ENCODE data around the gene ISL1.

DNA sequence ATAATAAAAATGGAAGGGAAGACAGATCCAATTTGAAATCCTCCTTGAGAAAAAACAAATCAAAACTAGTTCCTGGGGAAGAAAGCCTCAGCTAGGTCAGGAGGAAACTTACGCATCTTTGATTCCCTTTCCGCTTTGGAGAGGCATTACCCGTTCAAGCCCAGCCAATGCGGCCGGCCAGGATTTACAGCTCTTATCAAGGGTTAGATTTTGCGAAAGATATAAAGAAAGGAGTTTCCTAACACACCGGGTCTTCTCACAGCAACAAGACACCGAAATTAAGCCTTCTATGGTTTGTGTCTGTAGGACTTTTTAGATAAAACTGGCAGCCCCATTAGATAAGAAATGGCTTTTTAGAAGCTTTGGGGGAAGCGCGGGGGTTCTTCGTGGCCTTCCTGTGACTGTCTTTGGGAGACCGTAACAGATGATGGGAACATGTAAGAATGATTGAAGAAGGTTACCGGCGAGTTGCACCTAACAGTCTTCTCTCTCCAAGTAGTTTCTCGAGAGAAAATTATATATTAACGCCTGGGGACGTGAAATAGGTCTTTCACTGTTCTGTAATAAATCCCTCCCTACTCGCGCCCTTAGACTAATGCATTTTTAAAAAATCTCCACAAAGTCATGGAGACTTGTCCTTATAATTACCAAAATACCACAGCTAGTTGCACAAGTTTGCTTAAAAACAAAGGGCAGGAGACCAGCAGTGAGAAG is 1.3 kb upstream of the ISL1 start:
- TF ChIP-seq ZNF549 (CRISPR knock-in tag; IDR thresholded peaks at IDR 0.05) (no peak), TBP (CRISPR knock-in tag; IDR thresholded peaks at IDR 0.05) (no peak), POLR2AphosphoS5 (IDR thresholded peaks at IDR 0.05; ENCODE audit: low read depth, low read length) (no peak), TP53 (CRISPR knock-in tag; conservative IDR thresholded peaks at IDR 0.05) (no peak), ZNF530 (CRISPR knock-in tag; IDR thresholded peaks at IDR 0.05; ENCODE audit: low read depth) (no peak), ZNF614 (CRISPR knock-in tag; IDR thresholded peaks at IDR 0.05; ENCODE audit: borderline replicate concordance) (no peak), KAT2B (IDR thresholded peaks at IDR 0.05; ENCODE audit: borderline replicate concordance, low read depth, low read length) (no peak), CBFB (CRISPR knock-in tag; IDR thresholded peaks at IDR 0.05) (no peak), HDAC6 (IDR thresholded peaks at IDR 0.05; ENCODE audit: low read depth, low read length) (no peak)
- TF ChIP-seq, protein P1, sequence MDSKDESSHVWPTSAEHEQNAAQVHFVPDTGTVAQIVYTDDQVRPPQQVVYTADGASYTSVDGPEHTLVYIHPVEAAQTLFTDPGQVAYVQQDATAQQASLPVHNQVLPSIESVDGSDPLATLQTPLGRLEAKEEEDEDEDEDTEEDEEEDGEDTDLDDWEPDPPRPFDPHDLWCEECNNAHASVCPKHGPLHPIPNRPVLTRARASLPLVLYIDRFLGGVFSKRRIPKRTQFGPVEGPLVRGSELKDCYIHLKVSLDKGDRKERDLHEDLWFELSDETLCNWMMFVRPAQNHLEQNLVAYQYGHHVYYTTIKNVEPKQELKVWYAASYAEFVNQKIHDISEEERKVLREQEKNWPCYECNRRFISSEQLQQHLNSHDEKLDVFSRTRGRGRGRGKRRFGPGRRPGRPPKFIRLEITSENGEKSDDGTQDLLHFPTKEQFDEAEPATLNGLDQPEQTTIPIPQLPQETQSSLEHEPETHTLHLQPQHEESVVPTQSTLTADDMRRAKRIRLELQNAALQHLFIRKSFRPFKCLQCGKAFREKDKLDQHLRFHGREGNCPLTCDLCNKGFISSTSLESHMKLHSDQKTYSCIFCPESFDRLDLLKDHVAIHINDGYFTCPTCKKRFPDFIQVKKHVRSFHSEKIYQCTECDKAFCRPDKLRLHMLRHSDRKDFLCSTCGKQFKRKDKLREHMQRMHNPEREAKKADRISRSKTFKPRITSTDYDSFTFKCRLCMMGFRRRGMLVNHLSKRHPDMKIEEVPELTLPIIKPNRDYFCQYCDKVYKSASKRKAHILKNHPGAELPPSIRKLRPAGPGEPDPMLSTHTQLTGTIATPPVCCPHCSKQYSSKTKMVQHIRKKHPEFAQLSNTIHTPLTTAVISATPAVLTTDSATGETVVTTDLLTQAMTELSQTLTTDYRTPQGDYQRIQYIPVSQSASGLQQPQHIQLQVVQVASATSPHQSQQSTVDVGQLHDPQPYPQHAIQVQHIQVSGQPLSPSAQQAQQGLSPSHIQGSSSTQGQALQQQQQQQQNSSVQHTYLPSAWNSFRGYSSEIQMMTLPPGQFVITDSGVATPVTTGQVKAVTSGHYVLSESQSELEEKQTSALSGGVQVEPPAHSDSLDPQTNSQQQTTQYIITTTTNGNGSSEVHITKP (CRISPR knock-in tag; IDR thresholded peaks at IDR 0.05; ENCODE audit: low read depth): no peak
- TF ChIP-seq, protein P2, sequence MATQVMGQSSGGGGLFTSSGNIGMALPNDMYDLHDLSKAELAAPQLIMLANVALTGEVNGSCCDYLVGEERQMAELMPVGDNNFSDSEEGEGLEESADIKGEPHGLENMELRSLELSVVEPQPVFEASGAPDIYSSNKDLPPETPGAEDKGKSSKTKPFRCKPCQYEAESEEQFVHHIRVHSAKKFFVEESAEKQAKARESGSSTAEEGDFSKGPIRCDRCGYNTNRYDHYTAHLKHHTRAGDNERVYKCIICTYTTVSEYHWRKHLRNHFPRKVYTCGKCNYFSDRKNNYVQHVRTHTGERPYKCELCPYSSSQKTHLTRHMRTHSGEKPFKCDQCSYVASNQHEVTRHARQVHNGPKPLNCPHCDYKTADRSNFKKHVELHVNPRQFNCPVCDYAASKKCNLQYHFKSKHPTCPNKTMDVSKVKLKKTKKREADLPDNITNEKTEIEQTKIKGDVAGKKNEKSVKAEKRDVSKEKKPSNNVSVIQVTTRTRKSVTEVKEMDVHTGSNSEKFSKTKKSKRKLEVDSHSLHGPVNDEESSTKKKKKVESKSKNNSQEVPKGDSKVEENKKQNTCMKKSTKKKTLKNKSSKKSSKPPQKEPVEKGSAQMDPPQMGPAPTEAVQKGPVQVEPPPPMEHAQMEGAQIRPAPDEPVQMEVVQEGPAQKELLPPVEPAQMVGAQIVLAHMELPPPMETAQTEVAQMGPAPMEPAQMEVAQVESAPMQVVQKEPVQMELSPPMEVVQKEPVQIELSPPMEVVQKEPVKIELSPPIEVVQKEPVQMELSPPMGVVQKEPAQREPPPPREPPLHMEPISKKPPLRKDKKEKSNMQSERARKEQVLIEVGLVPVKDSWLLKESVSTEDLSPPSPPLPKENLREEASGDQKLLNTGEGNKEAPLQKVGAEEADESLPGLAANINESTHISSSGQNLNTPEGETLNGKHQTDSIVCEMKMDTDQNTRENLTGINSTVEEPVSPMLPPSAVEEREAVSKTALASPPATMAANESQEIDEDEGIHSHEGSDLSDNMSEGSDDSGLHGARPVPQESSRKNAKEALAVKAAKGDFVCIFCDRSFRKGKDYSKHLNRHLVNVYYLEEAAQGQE (IDR thresholded peaks at IDR 0.05; ENCODE audit: borderline replicate concordance in 1 of 2, low read depth in 1 of 2, low read length in 2 of 2): no peak
- TF ChIP-seq, protein P3, sequence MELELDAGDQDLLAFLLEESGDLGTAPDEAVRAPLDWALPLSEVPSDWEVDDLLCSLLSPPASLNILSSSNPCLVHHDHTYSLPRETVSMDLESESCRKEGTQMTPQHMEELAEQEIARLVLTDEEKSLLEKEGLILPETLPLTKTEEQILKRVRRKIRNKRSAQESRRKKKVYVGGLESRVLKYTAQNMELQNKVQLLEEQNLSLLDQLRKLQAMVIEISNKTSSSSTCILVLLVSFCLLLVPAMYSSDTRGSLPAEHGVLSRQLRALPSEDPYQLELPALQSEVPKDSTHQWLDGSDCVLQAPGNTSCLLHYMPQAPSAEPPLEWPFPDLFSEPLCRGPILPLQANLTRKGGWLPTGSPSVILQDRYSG (CRISPR knock-in tag; IDR thresholded peaks at IDR 0.05): no peak
